ENCODE results near the gene ADH1C.

Gene ADH1C

DNA sequence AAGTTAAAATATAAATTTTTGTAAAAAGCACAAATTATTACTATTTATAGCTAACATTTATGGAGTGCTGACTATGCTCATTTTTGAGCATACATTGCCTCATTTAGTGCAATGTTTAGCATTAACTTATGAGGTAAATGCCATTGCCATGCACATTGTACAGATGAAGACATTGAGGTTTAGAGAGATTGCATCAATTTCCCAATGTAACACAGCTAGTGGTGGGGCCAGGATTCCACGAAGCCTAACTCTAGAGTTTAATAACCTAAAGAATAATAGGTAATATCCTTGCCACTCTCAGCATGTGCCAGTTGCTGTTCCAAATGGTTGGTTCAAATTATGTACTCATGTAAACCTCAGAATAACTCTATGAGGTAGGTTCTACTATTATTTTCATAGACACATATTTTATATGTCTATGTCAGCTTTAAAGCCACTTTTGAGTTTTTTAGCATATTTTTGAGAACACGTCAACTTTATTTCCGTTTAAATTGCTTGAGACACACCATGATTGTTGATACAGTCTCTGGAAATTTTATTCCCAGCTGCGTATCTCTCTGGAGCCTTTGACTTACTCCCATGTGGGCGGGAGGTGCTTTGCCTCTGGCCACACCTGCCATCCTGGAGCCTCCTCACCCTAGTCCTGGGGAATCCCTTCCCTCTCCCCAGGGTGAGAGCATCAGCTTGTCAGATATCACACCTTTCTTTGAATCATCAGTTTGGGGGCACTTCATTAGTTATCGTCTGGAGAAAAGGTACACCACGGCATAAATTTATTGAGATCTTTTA, 51.0 kb downstream of the ADH1C start:
- Mint-ChIP-seq H3K4me3 (no peak overlapping the region), H3K27me3 (no peaks in the 10 kb centered on the region), H3K9me3 (no peaks in the 10 kb centered on the region), H3K27ac (no peak overlapping the region), H3K4me1 (no peaks in the 10 kb centered on the region), H3K36me3 (no peaks in the 10 kb centered on the region)
- DNase-seq: no peak
- CTCF ChIA-PET: no interaction called here

DNA sequence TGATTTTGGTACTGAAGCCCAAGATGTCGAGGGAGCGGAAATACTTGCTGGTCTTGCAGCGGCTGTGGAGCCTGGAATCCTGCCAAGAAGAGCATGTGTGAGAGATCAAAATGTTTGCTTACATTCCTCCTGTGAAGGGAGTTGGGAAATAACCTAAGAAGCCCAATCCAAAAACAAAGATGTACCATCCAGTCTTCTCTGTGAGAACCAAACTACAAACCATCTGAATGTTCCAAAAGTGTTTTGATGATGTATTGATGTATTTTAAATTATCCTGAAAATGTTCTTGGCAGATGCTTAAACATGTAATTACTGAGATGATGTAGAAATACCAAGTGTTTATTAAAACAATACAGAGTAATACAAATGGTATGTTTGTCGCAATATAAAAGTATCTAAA, 51.6 kb downstream of the ADH1C start:
- H3K36me3 Mint-ChIP-seq: no peaks in the 10 kb centered on the region
- CTCF ChIA-PET: no interaction called here

DNA sequence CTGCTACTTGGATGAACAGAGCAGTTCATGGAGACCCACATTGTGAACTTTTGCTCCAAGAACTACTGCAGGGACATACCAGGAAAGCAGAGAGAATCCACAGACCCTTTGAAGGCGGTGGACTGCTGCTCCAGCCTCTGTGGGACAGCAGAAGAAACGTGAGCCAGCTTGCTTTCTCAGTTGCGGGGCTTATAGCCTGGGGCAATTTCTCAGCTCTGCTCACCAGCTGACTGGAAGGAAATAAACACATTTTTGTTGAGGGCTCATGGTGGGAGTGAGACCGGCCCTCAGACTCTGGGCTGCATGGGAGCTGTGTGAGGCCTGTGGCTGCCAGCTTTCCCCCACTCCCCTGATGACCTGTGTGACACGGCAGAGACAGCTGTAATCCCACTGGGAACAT, 59.2 kb downstream of the ADH1C start:
- Mint-ChIP-seq H3K4me3 (no peak overlapping the region), H3K9me3 (peaks cover 3% of the 10 kb centered on the region), H3K27ac (no peak overlapping the region), H3K4me1 (no peaks in the 10 kb centered on the region), H3K36me3 (no peaks in the 10 kb centered on the region), H3K27me3 (no peaks in the 10 kb centered on the region)
- CTCF ChIA-PET: no interaction called here
- no peak for DNase-seq

More for the DNA sequence above, 51.6 kb downstream of the ADH1C start:
- Mint-ChIP-seq H3K27ac (no peak overlapping the region), H3K4me1 (no peaks in the 10 kb centered on the region), H3K9me3 (no peaks in the 10 kb centered on the region), H3K4me3 (no peak overlapping the region), H3K27me3 (no peaks in the 10 kb centered on the region)
- DNase-seq: no peak

DNA sequence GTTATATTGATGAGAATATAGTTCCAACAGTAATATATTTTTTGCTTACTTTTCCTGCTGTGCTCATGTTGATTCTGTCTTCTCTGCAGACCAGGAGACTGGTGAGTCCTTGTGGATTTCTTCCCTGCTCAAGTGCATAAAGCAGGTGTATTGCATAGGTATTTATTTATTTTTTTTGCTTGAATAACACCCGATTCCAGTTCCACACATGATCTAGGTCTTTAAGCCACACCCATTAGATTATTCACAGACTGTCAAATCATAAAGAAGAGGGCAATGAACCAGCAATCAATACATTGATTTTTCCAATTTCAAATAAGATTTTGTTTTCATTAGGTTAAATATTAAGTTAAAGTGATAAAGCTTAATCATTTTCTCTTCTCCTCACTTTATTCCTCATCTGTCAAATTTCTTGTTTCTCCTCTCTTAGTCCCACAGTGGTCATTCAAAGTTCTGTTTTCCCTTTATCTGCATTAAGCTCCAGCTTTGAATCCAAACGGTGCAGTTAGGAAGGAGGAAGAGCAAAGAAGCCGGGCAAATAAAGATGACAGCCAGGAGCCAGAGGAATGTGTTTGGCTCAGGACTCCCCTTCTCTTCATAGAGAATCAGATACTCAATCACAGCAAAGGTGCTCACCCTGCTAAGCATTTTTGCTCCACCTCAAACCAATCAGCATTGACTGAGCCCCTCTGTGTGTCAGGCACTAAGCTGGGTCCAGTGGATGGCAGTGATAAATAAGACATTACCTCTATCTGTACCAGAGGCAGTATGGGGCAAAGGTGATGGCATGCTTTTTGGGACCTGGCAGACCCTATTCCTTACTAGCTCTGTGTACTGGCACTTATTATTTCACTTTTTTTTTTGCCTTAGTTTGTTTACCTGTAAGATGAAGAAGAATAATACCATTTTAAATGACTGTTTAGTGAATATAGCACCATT, 61.4 kb downstream of the ADH1C start, which contains the start of gene ADH1A:
TSS of gene ADH1A (minus strand) at position 138 of the 939 bp plus-strand sequence. CDS start at position 67, 71 bp downstream.
- H3K4me1 Mint-ChIP-seq: no peaks in the 10 kb centered on the region
- H3K27ac Mint-ChIP-seq: no peak within 1 kb of the TSS
- no peak within 1 kb of the TSS for H3K4me3 Mint-ChIP-seq
- H3K9me3 Mint-ChIP-seq: peaks cover 3% of the 10 kb centered on the region
- no peaks in the 10 kb centered on the region for H3K27me3 Mint-ChIP-seq
- CTCF ChIA-PET: no interaction called here
- no peak for DNase-seq
- H3K36me3 Mint-ChIP-seq: no peaks in the 10 kb centered on the region

Data from activated naive CD4-positive, alpha-beta T cell treated with anti-CD3 and anti-CD28 coated beads, Interleukin-2, amount 10 ng/mL, durations not matched to agents 7 days and 5 days (primary cell).